Ammon's horn (tissue), 1 donor: ENCODE measurements around the gene FILIP1L.

Experiments
- DNase-seq: peaks from one replicate; pipeline ENCODE4 v3.0.0-alpha.2; 2016; ENCODE audit warnings: low spot score

Gene FILIP1L

GRCh38 chr3:100042166-100042981, 71.9 kb downstream of the FILIP1L start:
- DNase-seq = no peak

DNA sequence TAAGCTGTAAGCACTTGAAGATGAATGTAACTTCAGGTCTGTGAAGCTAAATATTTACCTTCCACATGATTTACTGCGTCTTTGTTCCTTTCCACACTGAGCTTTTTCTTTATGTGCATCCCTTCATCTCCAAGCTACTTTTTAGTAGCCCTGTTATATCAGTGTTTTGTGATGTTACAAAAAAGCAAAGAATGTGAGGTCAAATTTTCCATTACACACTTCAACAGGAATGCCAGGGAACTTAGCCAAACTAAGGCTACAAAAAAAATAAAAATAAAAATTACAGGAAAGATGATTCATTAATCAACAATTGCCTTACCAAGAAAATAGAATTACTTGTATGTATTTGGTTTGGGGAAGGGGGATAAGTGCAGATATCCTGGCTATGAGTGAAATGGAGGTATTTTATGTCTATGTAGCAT, 73.0 kb downstream of the FILIP1L start:
- no peak for DNase-seq

- no peak for DNase-seq
Measured at GRCh38 chr3:100040451-100041225, 73.7 kb downstream of the FILIP1L start.

DNA sequence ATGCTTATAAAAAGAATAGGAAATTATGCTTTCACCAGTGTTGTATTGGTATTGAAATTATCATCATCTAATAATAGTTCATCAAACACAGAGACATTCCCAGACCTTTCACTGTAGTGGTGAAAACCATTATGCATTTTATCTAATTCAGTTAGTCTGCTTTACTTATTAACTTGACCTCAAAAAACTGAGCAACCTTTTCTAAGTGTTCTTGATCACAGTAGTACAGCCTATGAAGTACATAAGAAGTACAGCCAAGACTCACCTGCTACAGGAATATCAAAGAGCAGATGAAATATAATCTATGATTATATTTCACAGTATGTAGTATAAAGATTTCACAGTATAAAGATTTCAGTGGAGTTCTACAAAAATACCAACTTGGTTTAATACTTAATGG, 75.2 kb downstream of the FILIP1L start:
- DNase-seq = no peak

- DNase-seq = no peak
Measured at GRCh38 chr3:100033903-100034471, 80.3 kb downstream of the FILIP1L start.

GRCh38 chr3:100033184-100033583, 81.1 kb downstream of the FILIP1L start:
- no peak for DNase-seq

DNA sequence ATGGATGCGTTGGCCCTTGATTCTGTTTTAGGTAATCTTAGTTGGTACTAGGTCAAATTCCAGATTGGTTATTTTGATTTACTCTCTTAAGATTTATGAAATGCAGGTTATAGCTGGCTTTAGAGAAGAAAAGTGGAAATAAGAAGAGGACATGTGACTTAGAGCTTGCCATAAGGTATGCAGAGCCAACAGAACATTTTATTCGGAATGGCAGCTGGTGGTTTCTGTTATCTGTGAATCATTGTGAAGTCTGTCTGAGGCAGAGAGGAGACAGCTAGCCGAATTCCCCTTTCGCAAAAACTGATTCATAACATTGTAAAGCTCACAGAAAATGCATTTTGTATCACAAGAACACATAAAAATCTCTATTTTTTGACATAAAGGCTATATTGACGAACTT, 82.1 kb downstream of the FILIP1L start:
- peak; percentile 46 for DNase-seq

- no peak for DNase-seq
Measured at GRCh38 chr3:100030914-100031425, 83.3 kb downstream of the FILIP1L start.

GRCh38 chr3:100030346-100030745, 84.0 kb downstream of the FILIP1L start:
- no peak for DNase-seq

- no peak for DNase-seq
Measured at GRCh38 chr3:100029689-100030088, 84.6 kb downstream of the FILIP1L start.

DNA sequence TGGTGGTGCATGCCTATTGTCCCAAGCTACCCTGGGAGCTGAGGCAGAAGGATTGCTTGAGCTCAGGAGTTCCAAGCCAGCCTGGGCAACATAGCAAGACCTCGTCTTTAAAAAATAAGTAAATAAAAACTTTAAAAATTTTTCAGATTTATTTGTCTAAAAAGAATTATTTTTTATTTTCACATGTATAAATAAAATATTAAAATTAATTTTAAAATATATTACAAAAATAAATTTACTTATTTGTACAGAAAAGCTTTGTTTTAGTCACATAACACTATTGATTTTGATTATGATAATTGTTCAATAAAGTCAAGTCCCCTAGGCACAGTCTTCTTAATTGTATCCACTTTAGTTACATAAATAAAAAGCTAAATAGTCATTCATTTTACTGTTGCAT, 85.2 kb downstream of the FILIP1L start:
- DNase-seq = no peak

DNA sequence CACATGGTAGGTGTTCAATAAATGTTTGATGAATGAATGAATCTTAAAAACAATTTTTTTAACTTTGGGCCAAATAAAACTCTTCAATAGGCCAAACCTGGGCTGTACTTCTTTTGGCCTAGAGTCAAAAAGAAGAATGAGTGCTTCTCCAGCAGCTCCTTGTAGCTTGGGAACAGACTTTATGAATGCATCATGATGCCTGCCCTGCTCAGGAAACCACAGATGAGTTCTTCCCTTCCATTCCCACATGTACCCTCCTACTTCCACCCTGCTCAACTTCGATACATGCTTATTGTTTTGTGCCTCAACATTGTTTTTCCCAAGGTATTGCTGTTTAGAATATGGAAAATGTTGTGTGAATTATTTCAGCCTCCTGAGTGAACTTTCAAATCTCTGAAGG, 87.0 kb downstream of the FILIP1L start:
- no peak for DNase-seq

- DNase-seq = no peak
Measured at GRCh38 chr3:100024520-100025303, 89.6 kb downstream of the FILIP1L start.

GRCh38 chr3:100023595-100023994, 90.7 kb downstream of the FILIP1L start:
- no peak for DNase-seq

GRCh38 chr3:100023150-100023549, 91.2 kb downstream of the FILIP1L start:
- no peak for DNase-seq

DNA sequence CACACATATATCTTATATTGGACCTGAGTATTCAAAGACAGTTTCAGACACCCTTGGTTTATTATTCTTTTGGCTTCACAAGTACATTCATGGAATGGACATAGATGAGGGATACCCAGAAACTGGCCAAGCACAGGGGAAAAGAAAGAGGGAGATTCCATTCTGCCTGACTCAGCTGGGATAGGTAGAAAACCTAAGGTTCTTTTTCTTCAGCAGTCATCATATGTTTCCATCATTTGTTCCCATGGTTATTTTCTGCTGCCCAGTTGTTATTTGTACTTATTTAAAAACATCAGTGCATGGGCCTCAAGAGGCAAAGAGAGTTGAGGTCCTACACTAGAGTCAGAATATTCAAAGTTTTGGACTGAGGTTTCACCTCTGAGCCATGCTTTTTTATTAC, 91.8 kb downstream of the FILIP1L start:
- no peak for DNase-seq

DNA sequence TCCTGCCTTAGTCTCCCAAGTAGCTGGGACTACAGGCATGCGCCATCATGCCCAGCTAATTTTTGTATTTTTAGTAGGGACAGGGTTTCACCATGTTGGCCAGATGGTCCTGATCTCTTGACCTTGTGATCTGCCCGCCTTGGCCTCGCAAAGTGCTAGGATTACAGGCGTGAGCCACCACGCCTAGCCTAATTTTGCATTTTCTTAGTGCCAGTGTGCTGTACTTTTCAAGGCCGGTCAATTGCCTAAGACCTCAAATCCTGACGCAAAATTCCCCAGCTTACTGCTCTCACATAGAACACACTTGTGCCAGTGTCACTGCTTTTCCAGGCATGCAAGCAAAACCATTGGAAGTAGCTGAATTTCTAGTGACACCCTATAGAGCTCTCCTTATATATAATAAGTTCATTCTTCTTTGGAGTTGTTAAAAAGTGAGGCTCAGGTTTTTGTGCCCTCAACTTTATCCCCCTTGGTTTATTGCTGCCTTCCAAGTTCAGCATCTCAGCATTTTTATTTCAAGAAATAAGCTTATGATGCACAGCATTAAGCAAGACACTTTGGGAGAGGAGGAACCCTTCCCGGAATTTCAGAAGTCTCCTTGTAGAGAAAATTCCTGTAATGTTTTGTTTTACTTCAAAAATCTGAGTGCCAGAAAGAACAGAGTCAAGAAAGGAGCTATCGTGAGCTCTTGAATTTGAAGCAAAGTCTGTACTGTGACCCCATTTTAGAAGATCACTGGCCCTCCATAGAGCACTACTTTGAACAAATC, 93.2 kb downstream of the FILIP1L start:
- DNase-seq = no peak

GRCh38 chr3:100019719-100020118, 94.6 kb downstream of the FILIP1L start:
- no peak for DNase-seq

DNA sequence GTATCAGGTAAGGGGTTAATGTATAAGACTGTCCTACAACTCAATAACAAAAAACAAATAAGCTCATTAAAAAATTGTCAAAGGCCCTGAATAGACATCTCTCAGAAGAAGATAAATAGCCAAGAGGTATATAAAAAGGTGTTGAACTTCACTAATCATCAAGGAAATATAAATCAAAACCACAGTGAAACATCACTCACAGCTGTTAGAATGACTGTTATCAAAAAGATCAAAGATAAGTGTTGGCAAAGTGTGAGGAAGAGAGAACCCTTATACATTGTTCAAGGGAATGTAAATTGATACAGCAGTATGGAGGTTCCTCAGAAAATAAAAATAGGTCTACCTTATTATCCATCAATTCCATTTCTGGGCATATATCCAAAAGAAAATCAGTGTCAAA, 95.5 kb downstream of the FILIP1L start:
- no peak for DNase-seq

- no peak for DNase-seq
Measured at GRCh38 chr3:100010087-100010417, 104.2 kb downstream of the FILIP1L start.
